GM12875 (cell line): ENCODE data around the gene SAMD8.
"Not testable (repeated sequence)": the region's sequence is repeated elsewhere in the genome, so short reads cannot be mapped to it uniquely, and the experiment has no call there.

Source experiments
- H3K4me3 ChIP-seq: one replicate; pipeline ENCODE4 v1.5.1; 2011; ENCODE audit warnings: low read depth, low read length, control low read depth
- TF ChIP-seq, protein P1 (sequence below): IDR thresholded peaks from 2 replicates; pipeline ENCODE4 v1.5.1; 2011; ENCODE audit warnings: low read depth, mild to moderate bottlenecking, control low read depth, inconsistent platforms, low read length, moderate library complexity, borderline replicate concordance; ENCODE audit not compliant: insufficient read depth

Gene SAMD8

DNA sequence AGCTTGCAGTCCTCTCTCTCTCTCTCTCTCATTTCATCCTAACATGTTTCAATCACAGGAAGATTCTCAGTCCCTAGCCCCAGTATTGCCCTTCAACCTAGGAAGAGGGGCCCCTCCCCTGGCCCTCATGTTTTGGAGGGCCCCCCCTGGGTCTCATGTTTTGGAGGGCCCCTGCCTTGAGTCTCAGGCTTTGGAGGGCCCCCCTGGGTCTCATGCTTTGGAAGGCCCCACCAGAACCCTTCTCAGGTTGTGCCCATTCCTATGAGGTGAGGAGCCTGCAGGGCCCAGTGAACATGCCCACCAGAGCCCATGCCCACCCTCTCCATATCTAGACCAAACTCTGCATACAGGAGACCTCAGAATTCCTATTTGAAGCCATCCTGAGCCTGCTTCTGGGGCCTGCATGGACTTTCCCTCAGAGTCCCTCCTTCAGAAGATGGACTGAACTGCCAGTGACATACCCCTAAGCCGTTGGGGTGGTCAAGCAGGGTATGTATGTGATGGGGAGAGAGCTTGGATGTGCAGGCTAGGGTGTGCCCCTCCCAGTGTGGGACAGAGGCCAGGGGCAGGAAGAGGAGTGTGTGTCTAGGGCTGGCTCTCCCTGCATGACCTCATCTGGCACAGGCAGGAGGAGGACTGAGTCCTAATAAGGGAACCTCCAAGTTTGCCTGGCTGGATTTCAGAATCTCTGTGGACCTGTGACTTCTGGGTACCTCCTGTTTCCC, 91.0 kb downstream of the SAMD8 start:
- TF ChIP-seq, protein P1, sequence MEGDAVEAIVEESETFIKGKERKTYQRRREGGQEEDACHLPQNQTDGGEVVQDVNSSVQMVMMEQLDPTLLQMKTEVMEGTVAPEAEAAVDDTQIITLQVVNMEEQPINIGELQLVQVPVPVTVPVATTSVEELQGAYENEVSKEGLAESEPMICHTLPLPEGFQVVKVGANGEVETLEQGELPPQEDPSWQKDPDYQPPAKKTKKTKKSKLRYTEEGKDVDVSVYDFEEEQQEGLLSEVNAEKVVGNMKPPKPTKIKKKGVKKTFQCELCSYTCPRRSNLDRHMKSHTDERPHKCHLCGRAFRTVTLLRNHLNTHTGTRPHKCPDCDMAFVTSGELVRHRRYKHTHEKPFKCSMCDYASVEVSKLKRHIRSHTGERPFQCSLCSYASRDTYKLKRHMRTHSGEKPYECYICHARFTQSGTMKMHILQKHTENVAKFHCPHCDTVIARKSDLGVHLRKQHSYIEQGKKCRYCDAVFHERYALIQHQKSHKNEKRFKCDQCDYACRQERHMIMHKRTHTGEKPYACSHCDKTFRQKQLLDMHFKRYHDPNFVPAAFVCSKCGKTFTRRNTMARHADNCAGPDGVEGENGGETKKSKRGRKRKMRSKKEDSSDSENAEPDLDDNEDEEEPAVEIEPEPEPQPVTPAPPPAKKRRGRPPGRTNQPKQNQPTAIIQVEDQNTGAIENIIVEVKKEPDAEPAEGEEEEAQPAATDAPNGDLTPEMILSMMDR: no peak
- H3K4me3 ChIP-seq: no peak overlapping the region

DNA sequence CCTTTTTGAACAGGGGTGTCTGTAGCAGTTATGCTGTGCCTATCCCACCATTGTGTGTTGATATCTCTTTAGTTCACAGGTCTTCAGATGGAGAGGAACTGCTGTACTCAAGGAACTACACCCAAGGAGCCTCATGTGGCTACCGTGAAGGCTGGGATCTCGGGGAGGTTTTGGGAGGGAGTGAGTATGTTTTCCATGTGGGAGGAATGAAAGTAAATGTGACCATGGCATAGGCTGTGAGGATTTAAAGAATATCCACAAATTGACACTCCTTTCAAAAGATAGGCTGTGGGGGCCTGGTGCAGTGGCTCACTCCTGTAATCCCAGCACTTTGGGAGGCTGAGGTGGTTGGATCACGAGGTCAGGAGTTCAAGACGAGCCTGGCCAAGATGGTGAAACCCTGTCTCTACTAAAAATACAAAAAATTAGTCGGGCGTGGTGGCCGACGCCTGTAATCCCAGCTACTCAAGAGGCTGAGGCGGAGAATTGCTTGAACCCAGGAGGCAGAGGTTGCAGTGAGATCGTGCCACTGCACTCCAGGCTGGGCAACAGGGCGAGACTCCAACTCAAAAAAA, 91.7 kb downstream of the SAMD8 start:
- not testable (repeated sequence) for H3K4me3 ChIP-seq

DNA sequence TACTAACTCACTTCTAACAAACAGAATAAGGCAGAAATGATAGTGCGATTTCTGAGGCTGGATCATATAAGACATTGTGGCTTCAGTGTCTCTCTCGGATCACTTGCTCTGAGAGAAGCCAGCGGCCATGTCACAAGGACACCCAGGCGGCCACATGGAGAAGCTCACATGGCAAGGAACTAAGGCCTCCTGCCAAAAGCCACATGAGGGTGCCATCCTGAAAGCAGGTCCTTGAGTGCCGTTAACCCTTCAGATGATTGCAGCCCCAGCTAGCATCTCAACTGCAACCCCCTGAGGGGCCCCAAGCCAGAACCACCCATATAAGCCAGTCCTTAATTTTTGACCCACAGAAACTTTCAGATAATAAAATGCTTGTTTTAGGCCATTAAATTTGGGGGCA, 92.3 kb downstream of the SAMD8 start:
- TF ChIP-seq, protein P1: no peak

DNA sequence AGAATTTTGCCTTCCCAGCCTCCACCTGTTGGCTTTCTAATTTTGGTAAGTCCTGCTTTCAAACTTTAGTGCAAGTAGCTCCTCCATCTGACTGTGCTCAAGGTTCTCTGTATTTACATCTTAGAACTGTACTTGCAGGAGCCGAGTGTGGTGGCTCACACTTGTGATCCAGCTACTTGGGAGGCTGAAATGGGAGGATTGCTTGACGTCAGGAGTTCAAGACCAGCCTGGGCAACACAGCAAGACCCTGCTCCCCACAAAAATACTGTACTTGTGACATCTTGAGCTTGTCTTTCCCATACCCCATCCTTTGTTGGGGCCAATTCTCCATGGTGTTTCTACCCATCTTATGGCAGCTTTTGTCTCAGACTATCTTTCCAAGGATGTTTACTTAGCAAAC, 94.5 kb downstream of the SAMD8 start:
- TF ChIP-seq, protein P1: no peak
- no peak overlapping the region for H3K4me3 ChIP-seq

More for the DNA sequence above, 92.3 kb downstream of the SAMD8 start:
- no peak overlapping the region for H3K4me3 ChIP-seq

DNA sequence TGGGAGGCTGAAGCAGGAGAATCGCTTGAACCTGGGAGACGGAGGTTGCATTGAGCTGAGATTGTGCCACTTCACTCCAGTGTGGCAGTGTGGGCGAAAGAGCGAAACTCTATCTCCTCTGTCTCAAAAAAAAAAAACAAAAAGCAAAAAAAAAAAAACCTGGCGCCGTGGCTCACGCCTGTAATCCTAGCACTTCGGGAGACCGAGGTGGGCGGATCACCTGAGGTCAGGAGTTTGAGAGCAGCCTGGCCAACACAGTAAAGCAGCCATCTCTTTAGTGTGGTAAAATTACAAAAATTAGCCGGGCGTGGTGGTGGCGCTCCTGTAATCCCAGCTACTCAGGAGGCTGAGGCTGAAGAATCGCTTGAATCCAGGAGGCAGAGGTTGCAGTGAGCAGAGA, 95.2 kb downstream of the SAMD8 start:
- H3K4me3 ChIP-seq: not testable (repeated sequence)

DNA sequence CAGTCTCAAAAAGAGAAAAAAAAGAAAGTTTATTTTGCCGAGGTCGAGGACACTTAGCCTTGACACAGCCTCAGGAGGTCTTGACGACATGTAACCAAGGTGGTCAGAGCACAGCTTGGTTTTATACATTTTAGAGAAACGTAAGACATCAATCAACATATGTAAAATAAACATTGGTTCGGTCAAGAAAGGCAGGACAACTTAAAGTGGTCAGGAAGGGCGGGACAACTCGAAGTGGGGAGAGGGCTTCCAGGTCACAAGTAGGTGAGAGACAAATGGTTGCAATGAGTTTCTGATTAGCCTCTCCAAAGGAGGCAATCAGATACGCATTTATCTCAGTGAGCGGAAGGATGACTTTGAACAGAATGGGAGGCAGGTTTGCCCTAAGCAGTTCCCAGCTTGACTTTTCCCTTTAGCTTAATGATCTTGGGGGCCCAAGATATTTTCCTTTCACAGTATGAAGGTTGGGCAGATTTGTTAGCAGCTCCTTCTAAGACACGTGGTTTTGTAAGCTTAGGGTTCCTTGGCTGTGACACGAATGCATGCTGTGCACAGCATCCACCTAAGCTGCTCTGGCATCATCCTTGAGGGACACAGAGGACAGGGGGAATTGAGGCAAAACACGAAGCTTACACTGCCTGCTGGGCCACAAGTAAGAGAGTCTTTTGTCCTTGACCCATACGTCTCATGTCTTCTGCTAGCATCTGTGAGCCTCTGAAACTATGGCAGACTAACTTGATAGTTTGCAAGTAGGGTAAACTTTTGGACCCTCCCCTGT, 95.8 kb downstream of the SAMD8 start:
- no peak overlapping the region for H3K4me3 ChIP-seq
- TF ChIP-seq, protein P1: no peak

DNA sequence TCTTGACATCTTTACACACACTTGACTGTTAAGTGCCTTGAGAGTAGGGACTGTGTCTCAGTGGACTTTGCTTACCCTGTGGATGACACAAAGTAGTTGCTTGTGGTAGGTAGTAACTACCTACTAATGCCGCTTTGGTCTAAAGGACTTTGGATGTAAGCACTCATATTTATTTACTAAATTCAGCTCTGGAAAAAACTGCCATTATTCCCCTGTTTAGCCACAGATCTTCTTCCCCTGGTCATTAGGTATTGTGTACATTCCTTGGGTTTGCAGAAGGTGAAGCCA, 96.3 kb downstream of the SAMD8 start:
- TF ChIP-seq, protein P1: no peak
- H3K4me3 ChIP-seq: no peak overlapping the region

DNA sequence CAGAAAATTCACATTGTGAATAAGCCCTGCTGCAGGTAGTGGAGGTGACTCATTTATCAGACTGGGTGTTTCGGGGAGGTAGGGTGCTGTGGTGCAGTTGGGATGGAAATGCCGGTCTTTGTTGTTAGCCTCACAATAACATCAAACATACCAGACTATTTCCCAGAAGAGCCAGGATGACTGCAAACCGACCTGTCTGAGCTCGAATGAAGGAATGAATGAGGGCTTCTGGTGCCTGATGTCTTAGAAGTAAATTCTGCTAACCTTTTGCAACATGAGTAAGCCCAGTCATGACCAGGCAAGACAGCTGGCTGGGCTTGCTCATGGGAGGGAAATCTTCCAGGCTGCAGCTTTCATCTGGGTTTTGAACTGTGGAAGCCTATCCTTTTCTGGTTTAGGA, 96.7 kb downstream of the SAMD8 start:
- TF ChIP-seq, protein P1: no peak
- H3K4me3 ChIP-seq: no peak overlapping the region
